RWPE2 (cell line): ENCODE data around the gene SLC16A5.

ENCODE experiments used
- ATAC-seq: fragments of 200-7000 bp; cut with Tn5 transposase; 3 replicates; pipeline ENCODE4 v1.9.1; 2021; ENCODE audit warnings: low read depth
- DNase-seq: peaks from one replicate; pipeline ENCODE4 v3.0.0-alpha.2; 2020; ENCODE audit warnings: low spot score
- H3K27ac ChIP-seq: fragments of 450-650 bp; 2 replicates; pipeline ENCODE4 v1.5.1; 2017; ENCODE audit warnings: mild to moderate bottlenecking; ENCODE audit not compliant: poor library complexity, severe bottlenecking
- H3K27me3 ChIP-seq: fragments of 250-450 bp; sonication (Bioruptor Pico); 2 replicates; pipeline ENCODE4 v1.5.1; 2021; ENCODE audit warnings: mild to moderate bottlenecking, moderate library complexity; ENCODE audit not compliant: insufficient read depth, poor library complexity, severe bottlenecking
- H3K36me3 ChIP-seq: fragments of 250-450 bp; sonication (Bioruptor Pico); 2 replicates; pipeline ENCODE4 v1.5.1; 2020; ENCODE audit warnings: low read depth, mild to moderate bottlenecking, moderate library complexity
- H3K4me1 ChIP-seq: fragments of 250-450 bp; sonication (Bioruptor Pico); 2 replicates; pipeline ENCODE4 v1.5.1; 2021; ENCODE audit warnings: mild to moderate bottlenecking, moderate library complexity; ENCODE audit not compliant: insufficient read depth, poor library complexity, severe bottlenecking
- H3K4me3 ChIP-seq: fragments of 250-450 bp; sonication (Bioruptor Pico); 2 replicates; pipeline ENCODE4 v1.5.1; 2021; ENCODE audit warnings: mild to moderate bottlenecking, moderate library complexity; ENCODE audit not compliant: severe bottlenecking
- H3K9me3 ChIP-seq: fragments of 250-450 bp; sonication (Bioruptor Pico); 2 replicates; pipeline ENCODE4 v1.5.1; 2021; ENCODE audit warnings: mild to moderate bottlenecking, moderate library complexity; ENCODE audit not compliant: severe bottlenecking
- CTCF ChIP-seq: fragments of 450-650 bp; IDR thresholded peaks from one replicate; pipeline ENCODE4 v1.5.1; 2017; ENCODE audit warnings: mild to moderate bottlenecking, moderate library complexity; ENCODE audit not compliant: poor library complexity, severe bottlenecking

SLC16A5 gene

GRCh38 chr17:75105126-75106080 is 17.6 kb downstream of the SLC16A5 start:
- Histone ChIP-seq H3K4me1 (no peaks in the 10 kb centered on the region), H3K4me3 (no peak overlapping the region), H3K27me3 (no peaks in the 10 kb centered on the region), H3K36me3 (peaks cover 4% of the 10 kb centered on the region), H3K9me3 (no peaks in the 10 kb centered on the region), H3K27ac (no peak overlapping the region)
- peak; percentile 73 for TF ChIP-seq CTCF
- DNase-seq: no peak
- peak; percentile 75 for ATAC-seq

- Histone ChIP-seq H3K27me3 (no peaks in the 10 kb centered on the region), H3K4me3 (no peak overlapping the region), H3K27ac (no peak overlapping the region), H3K36me3 (peaks cover 4% of the 10 kb centered on the region), H3K4me1 (no peaks in the 10 kb centered on the region), H3K9me3 (no peaks in the 10 kb centered on the region)
- ATAC-seq: no peak
- no peak for TF ChIP-seq CTCF
- no peak for DNase-seq
Measured at GRCh38 chr17:75108193-75108592, 20.4 kb downstream of the SLC16A5 start.

- H3K4me1 ChIP-seq: no peaks in the 10 kb centered on the region
- H3K27ac ChIP-seq: no peak overlapping the region
Measured at GRCh38 chr17:75109046-75109406, 21.3 kb downstream of the SLC16A5 start.

GRCh38 chr17:75109407-75110233 is 21.9 kb downstream of the SLC16A5 start, which contains the start of gene ARMC7:
Gene ARMC7, plus strand, starts transcription at chr17:75109969. Its CDS starts 320 bp downstream, at chr17:75110289.
- TF ChIP-seq CTCF: no peak
- ATAC-seq: peak; percentile 76
- Histone ChIP-seq H3K9me3 (no peaks in the 10 kb centered on the region), H3K4me1 (peaks cover 5% of the 10 kb centered on the region), H3K36me3 (peaks cover 10% of the 10 kb centered on the region), H3K27ac (peak within 1 kb of the TSS; percentile 47), H3K4me3 (peak within 1 kb of the TSS; percentile 61), H3K27me3 (no peaks in the 10 kb centered on the region)
- peak; percentile 87 for DNase-seq

More at GRCh38 chr17:75109046-75109406, 21.3 kb downstream of the SLC16A5 start:
- TF ChIP-seq CTCF: no peak
- no peak for DNase-seq
- Histone ChIP-seq H3K9me3 (no peaks in the 10 kb centered on the region), H3K4me3 (peak overlapping the region; percentile 61), H3K36me3 (peaks cover 8% of the 10 kb centered on the region), H3K27me3 (no peaks in the 10 kb centered on the region)
- no peak for ATAC-seq
